ENCODE data around the gene GPC6.

The GPC6 gene

DNA sequence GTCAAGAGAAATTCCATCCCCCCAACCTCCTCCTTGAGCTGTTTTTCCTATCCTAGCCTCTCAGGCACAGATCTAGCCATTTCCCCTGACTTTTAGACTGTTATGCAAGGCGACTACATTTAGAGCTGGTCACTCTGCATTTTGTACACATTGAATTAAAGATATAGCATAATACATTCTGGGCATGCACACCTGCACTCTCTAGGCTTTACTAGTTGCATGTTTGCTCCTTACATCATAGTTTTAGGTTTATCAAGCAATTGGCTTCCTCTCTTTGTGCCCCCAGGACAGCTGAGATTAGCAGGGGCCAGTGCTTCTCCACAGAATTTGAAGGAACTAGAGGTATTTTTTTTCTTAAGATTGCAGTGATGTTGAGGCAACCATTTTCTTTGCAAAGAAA is 19.5 kb downstream of the GPC6 start:
- Histone ChIP-seq H2AFZ (ENCODE audit: low read depth, low read length, severe bottlenecking) (no peak overlapping the region), H3K27ac (ENCODE audit: low read depth, low read length) (no peak overlapping the region), H3K4me2 (ENCODE audit: low read depth, low read length, poor library complexity, severe bottlenecking) (no peak overlapping the region), H3K27me3 (ENCODE audit: low read length) (no peaks in the 10 kb centered on the region), H3K79me2 (ENCODE audit: insufficient read depth, low read length) (no peaks in the 10 kb centered on the region), H3K9me2 (replicated peaks; ENCODE audit: insufficient read depth, low read length) (no peaks in the 10 kb centered on the region), H3K36me3 (ENCODE audit: low read length) (no peaks in the 10 kb centered on the region), H3K4me3 (ENCODE audit: insufficient read depth, low read length, poor library complexity, severe bottlenecking) (no peak overlapping the region), H4K20me1 (ENCODE audit: low read depth, low read length) (no peaks in the 10 kb centered on the region), H3K9me3 (ENCODE audit: insufficient read depth, low read length) (no peaks in the 10 kb centered on the region), H3K9ac (ENCODE audit: low read length) (no peak overlapping the region), H3F3A (ENCODE audit: insufficient read depth) (no peaks in the 10 kb centered on the region)
- no peak for TF ChIP-seq EZH2phosphoT487 (conservative IDR thresholded peaks at IDR 0.05; ENCODE audit: low read length)
- TF ChIP-seq CTCF (IDR thresholded peaks at IDR 0.05; ENCODE audit: insufficient read depth, low read length, poor library complexity, severe bottlenecking): no peak

DNA sequence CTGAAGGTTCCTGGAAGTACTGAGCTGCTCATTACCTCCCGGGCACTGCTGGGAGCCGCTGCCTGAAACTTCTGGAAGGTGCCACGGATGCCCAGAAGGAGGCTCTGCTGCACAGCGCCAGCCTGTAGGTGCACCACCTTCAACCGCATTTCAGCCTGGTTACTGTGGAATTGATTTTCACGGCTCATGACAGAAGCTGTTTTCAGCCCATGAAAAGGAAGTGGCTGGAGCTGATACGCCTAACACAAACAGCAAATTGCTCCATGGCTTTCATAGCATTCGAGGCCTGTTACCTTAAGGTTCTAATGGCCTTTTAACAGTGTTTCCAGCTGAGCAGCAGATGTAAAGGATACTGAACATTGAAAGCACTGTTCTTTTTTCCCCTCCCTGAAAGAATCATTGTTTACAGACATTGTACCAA is 22.0 kb downstream of the GPC6 start:
- H3K9ac ChIP-seq (ENCODE audit: low read length): no peak overlapping the region
- H3K4me2 ChIP-seq (ENCODE audit: low read depth, low read length, poor library complexity, severe bottlenecking): no peak overlapping the region
- H3K9me3 ChIP-seq (ENCODE audit: insufficient read depth, low read length): no peaks in the 10 kb centered on the region
- H3K27me3 ChIP-seq (ENCODE audit: low read length): no peaks in the 10 kb centered on the region
- H3K9me2 ChIP-seq (replicated peaks; ENCODE audit: insufficient read depth, low read length): no peaks in the 10 kb centered on the region
- no peak overlapping the region for H3K27ac ChIP-seq (ENCODE audit: low read depth, low read length)
- H3K4me3 ChIP-seq (ENCODE audit: insufficient read depth, low read length, poor library complexity, severe bottlenecking): no peak overlapping the region
- no peaks in the 10 kb centered on the region for H3K36me3 ChIP-seq (ENCODE audit: low read length)
- no peaks in the 10 kb centered on the region for H3F3A ChIP-seq (ENCODE audit: insufficient read depth)
- H3K79me2 ChIP-seq (ENCODE audit: insufficient read depth, low read length): no peaks in the 10 kb centered on the region
- TF ChIP-seq EZH2phosphoT487 (conservative IDR thresholded peaks at IDR 0.05; ENCODE audit: low read length) (no peak), CTCF (IDR thresholded peaks at IDR 0.05; ENCODE audit: insufficient read depth, low read length, poor library complexity, severe bottlenecking) (no peak)
- no peak overlapping the region for H2AFZ ChIP-seq (ENCODE audit: low read depth, low read length, severe bottlenecking)
- H4K20me1 ChIP-seq (ENCODE audit: low read depth, low read length): no peaks in the 10 kb centered on the region

GRCh38 chr13:93249364-93250306 is 23.0 kb downstream of the GPC6 start:
- Histone ChIP-seq H3K4me3 (ENCODE audit: insufficient read depth, low read length, poor library complexity, severe bottlenecking) (no peak overlapping the region), H3F3A (ENCODE audit: insufficient read depth) (no peaks in the 10 kb centered on the region), H3K27me3 (ENCODE audit: low read length) (no peaks in the 10 kb centered on the region), H3K36me3 (ENCODE audit: low read length) (no peaks in the 10 kb centered on the region), H3K9me3 (ENCODE audit: insufficient read depth, low read length) (no peaks in the 10 kb centered on the region), H3K27ac (ENCODE audit: low read depth, low read length) (no peak overlapping the region), H3K9ac (ENCODE audit: low read length) (no peak overlapping the region), H4K20me1 (ENCODE audit: low read depth, low read length) (no peaks in the 10 kb centered on the region), H2AFZ (ENCODE audit: low read depth, low read length, severe bottlenecking) (no peak overlapping the region), H3K4me2 (ENCODE audit: low read depth, low read length, poor library complexity, severe bottlenecking) (no peak overlapping the region), H3K79me2 (ENCODE audit: insufficient read depth, low read length) (no peaks in the 10 kb centered on the region), H3K9me2 (replicated peaks; ENCODE audit: insufficient read depth, low read length) (no peaks in the 10 kb centered on the region)
- TF ChIP-seq CTCF (IDR thresholded peaks at IDR 0.05; ENCODE audit: insufficient read depth, low read length, poor library complexity, severe bottlenecking): no peak
- no peak for TF ChIP-seq EZH2phosphoT487 (conservative IDR thresholded peaks at IDR 0.05; ENCODE audit: low read length)
